Smooth muscle cell (in vitro differentiated cells): ENCODE results near the gene UVRAG. TPM values are rescaled to one million over a fixed set of nuclear protein-coding genes. Genes with fewer than 3 reads are reported as not detected.

ENCODE experiments used
- DNase-seq: peaks from one replicate; lab custom pipeline; 2025; ENCODE audit not compliant: unreplicated experiment; lab: John Stamatoyannopoulos, UW
- H2AFZ ChIP-seq: fragments of 200-600 bp; sonication (generic); 2 replicates; pipeline ENCODE4 v1.6.0; 2016; ENCODE audit warnings: antibody characterized with exemption, low read depth, mild to moderate bottlenecking
- H3F3A ChIP-seq: fragments of 200-600 bp; sonication (generic); 2 replicates; pipeline ENCODE4 v1.6.0; 2017; ENCODE audit warnings: antibody characterized with exemption, low read depth
- H3K27ac ChIP-seq: fragments of 200-600 bp; sonication (generic); 2 replicates; pipeline ENCODE4 v1.5.1; 2016; ENCODE audit warnings: low read depth, mild to moderate bottlenecking
- H3K27me3 ChIP-seq: fragments of 200-600 bp; sonication (generic); 2 replicates; pipeline ENCODE4 v1.6.1; 2016; ENCODE audit warnings: low read depth, mild to moderate bottlenecking
- H3K36me3 ChIP-seq: fragments of 200-600 bp; sonication (generic); 2 replicates; pipeline ENCODE4 v1.5.1; 2016; ENCODE audit warnings: low read depth
- H3K4me1 ChIP-seq: fragments of 200-600 bp; sonication (generic); 2 replicates; pipeline ENCODE4 v1.5.1; 2016; ENCODE audit warnings: low read depth
- H3K4me2 ChIP-seq: fragments of 200-600 bp; sonication (generic); 2 replicates; pipeline ENCODE4 v1.6.0; 2016; ENCODE audit warnings: mild to moderate bottlenecking
- H3K4me3 ChIP-seq: fragments of 200-600 bp; sonication (generic); 2 replicates; pipeline ENCODE4 v1.5.1; 2016; ENCODE audit warnings: mild to moderate bottlenecking
- H3K79me2 ChIP-seq: fragments of 200-600 bp; sonication (generic); 2 replicates; pipeline ENCODE4 v1.6.0; 2016; ENCODE audit warnings: low read depth, mild to moderate bottlenecking
- H3K9ac ChIP-seq: fragments of 200-600 bp; sonication (generic); 2 replicates; pipeline ENCODE4 v1.6.0; 2016; ENCODE audit warnings: low read depth
- H3K9me3 ChIP-seq: fragments of 200-600 bp; sonication (generic); replicated peaks from 2 replicates; pipeline ENCODE4 v1.5.1; 2016; ENCODE audit warnings: low read depth
- H4K20me1 ChIP-seq: fragments of 200-600 bp; sonication (generic); 2 replicates; pipeline ENCODE4 v1.6.0; 2016; ENCODE audit warnings: low read depth
- WGBS: methylation state at CpG from one replicate; pipeline ENCODE4 v1.1.7; 2016; ENCODE audit warnings: low lambda C conversion rate; 5-methylcytosine and 5-hydroxymethylcytosine counted together
- polyA plus RNA-seq: library from polyadenylated mRNA; unstranded; fragments of >200 nt; fragmentation: Nextera tagmentation; extraction: Ambion mirVana; gene quantifications from 2 replicates; pipeline ENCODE4 v1.2.1, GENCODE V29; 2016
- total RNA-seq: library from RNA; depleted of rRNA; stranded (reverse); fragments of >200 nt; gene quantifications from 2 replicates; pipeline ENCODE4 v1.2.3, GENCODE V29; 2014
- TF ChIP-seq, protein P1 (sequence below): fragments of 200-600 bp; sonication (generic); IDR thresholded peaks from 2 replicates; pipeline ENCODE4 v1.5.1; 2017; ENCODE audit warnings: borderline replicate concordance, mild to moderate bottlenecking, antibody characterized with exemption; ENCODE audit not compliant: insufficient read depth, poor library complexity, severe bottlenecking

Gene UVRAG
- total and polyA plus RNA-seq, 2 experiments from 2014 or later: 12.9 to 20.2 TPM

DNA sequence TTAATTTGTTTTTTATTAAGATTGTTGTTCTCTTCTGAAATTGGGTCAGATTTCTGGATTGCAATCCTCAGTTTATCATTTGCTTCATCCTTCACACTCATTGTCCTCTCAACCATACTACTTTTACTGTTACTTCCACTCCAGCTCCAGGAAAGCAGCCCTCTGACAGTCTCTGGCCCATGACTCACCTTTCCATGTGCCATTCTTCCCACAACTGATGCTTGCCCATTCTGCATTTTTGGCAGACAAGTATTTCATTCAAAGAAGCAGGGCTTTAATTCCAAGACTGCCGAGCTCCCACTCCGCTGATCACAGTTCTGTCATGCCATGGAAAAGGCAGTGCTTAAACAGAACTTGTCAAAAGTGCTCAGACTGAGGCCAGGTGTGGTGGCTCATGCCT is 252.1 kb downstream of the UVRAG start:
- no peaks in the 10 kb centered on the region for H3K9me3 ChIP-seq
- H3K27me3 ChIP-seq: no peaks in the 10 kb centered on the region
- DNase-seq: no peak
- no peaks in the 10 kb centered on the region for H4K20me1 ChIP-seq
- no peaks in the 10 kb centered on the region for H3F3A ChIP-seq
- TF ChIP-seq, protein P1, sequence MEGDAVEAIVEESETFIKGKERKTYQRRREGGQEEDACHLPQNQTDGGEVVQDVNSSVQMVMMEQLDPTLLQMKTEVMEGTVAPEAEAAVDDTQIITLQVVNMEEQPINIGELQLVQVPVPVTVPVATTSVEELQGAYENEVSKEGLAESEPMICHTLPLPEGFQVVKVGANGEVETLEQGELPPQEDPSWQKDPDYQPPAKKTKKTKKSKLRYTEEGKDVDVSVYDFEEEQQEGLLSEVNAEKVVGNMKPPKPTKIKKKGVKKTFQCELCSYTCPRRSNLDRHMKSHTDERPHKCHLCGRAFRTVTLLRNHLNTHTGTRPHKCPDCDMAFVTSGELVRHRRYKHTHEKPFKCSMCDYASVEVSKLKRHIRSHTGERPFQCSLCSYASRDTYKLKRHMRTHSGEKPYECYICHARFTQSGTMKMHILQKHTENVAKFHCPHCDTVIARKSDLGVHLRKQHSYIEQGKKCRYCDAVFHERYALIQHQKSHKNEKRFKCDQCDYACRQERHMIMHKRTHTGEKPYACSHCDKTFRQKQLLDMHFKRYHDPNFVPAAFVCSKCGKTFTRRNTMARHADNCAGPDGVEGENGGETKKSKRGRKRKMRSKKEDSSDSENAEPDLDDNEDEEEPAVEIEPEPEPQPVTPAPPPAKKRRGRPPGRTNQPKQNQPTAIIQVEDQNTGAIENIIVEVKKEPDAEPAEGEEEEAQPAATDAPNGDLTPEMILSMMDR: no peak
- no peaks in the 10 kb centered on the region for H3K79me2 ChIP-seq
- no peak overlapping the region for H3K4me3 ChIP-seq
- WGBS: 92% methylated on average over 2 of the region's 2 CpGs
- H3K36me3 ChIP-seq: no peaks in the 10 kb centered on the region
- no peaks in the 10 kb centered on the region for H3K4me1 ChIP-seq
- H3K27ac ChIP-seq: no peak overlapping the region
- no peak overlapping the region for H3K4me2 ChIP-seq
- no peak overlapping the region for H2AFZ ChIP-seq
- H3K9ac ChIP-seq: no peak overlapping the region

DNA sequence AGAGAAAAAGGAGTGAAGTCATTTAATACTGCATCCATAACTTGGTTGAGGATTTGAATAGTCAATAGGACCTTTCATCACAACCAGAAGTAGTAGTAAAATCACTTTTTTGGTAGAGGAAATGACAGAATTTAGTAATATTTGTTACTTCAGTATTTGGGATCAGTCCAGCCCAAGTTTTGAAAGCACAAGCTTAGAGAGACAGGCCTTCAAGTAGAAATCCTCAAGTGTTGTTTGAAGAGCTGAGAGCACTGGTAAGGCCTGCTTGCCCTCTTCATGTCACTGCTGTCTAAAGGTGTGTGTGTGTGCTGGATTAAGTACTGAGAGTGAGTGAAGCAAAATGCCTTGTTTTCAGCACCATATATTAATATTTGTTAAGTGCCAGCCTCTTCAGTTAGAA is 254.0 kb downstream of the UVRAG start:
- Histone ChIP-seq H3K4me2 (no peak overlapping the region), H3K9me3 (no peaks in the 10 kb centered on the region), H3K27ac (no peak overlapping the region), H3K27me3 (no peaks in the 10 kb centered on the region), H4K20me1 (no peaks in the 10 kb centered on the region), H3K79me2 (no peaks in the 10 kb centered on the region), H3F3A (no peaks in the 10 kb centered on the region), H3K9ac (no peak overlapping the region), H3K4me1 (peaks cover 6% of the 10 kb centered on the region), H3K4me3 (no peak overlapping the region), H3K36me3 (no peaks in the 10 kb centered on the region), H2AFZ (no peak overlapping the region)
- TF ChIP-seq, protein P1: no peak
- DNase-seq: no peak

DNA sequence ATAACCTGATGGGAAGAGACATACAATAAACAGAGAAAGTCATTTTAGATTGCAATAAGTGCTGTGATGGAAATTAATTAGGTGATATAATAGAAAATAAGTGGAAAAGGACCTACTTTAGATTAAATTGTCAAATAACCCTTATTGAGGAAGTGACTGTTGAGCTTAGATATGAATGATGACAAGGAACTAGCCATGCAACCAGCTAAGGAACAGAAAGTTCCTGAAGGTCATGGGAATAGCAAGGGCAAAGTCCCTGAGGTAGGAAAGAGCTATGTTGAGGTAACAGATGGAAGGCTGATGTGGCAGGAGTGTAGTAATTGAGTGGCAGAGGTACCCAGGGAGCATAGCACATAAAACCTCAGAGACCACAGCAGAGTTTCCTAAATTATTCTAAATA is 256.1 kb downstream of the UVRAG start:
- Histone ChIP-seq H3K9ac (no peak overlapping the region), H4K20me1 (peaks cover 6% of the 10 kb centered on the region), H3K36me3 (no peaks in the 10 kb centered on the region), H3K4me1 (peaks cover 10% of the 10 kb centered on the region), H3F3A (no peaks in the 10 kb centered on the region), H3K27me3 (no peaks in the 10 kb centered on the region), H3K27ac (no peak overlapping the region), H2AFZ (no peak overlapping the region), H3K4me3 (no peak overlapping the region), H3K9me3 (no peaks in the 10 kb centered on the region), H3K79me2 (no peaks in the 10 kb centered on the region), H3K4me2 (no peak overlapping the region)
- TF ChIP-seq, protein P1: no peak
- no peak for DNase-seq

DNA sequence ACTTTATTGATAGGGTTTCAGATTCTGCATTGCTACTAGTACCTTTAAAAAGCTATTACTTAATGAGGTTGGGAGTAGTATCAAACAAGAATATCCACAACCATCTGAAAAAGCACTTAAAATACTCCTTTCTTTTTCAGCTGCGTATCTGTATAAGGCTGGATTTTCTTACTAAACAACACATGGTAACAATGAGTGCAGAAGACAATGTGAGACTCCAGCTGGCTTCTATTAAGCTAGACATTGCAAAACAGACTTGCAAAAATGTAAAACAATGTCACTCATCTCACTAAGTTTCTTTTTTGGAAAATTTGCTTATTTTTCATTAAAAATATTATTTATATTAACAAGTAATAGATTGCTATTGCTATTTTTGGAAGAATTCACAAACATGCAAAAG is 258.7 kb downstream of the UVRAG start:
- Histone ChIP-seq H3K4me3 (no peak overlapping the region), H2AFZ (no peak overlapping the region), H3K27ac (peak overlapping the region; percentile 56), H3K27me3 (no peaks in the 10 kb centered on the region), H3K79me2 (no peaks in the 10 kb centered on the region), H3K4me2 (peak overlapping the region; percentile 45), H3K9me3 (no peaks in the 10 kb centered on the region), H3K4me1 (peaks cover 10% of the 10 kb centered on the region), H3F3A (no peaks in the 10 kb centered on the region), H3K36me3 (no peaks in the 10 kb centered on the region), H4K20me1 (peaks cover 6% of the 10 kb centered on the region), H3K9ac (no peak overlapping the region)
- WGBS: 78% methylated on average over 1 of the region's 1 CpG
- TF ChIP-seq, protein P1: no peak
- no peak for DNase-seq
